Activated CD4-positive, alpha-beta T cell treated with anti-CD3 and anti-CD28 coated beads, Interleukin-2, amount 50 U/mL, for 24 hours (primary cell): ENCODE results near the gene RABL6.
A peak's percentile ranks its signal among the peaks of the same experiment; 100 is the strongest.
"Not testable (repeated sequence)": the region's sequence is repeated elsewhere in the genome, so short reads cannot be mapped to it uniquely, and the experiment has no call there.

Experiments used
- DNase-seq, 2 donors: peaks; one replicate each; pipeline ENCODE4 v3.0.0-alpha.2; 2020; ENCODE audit warnings: low read depth in 1 of 2, low spot score in 1 of 2

RABL6 gene

DNA sequence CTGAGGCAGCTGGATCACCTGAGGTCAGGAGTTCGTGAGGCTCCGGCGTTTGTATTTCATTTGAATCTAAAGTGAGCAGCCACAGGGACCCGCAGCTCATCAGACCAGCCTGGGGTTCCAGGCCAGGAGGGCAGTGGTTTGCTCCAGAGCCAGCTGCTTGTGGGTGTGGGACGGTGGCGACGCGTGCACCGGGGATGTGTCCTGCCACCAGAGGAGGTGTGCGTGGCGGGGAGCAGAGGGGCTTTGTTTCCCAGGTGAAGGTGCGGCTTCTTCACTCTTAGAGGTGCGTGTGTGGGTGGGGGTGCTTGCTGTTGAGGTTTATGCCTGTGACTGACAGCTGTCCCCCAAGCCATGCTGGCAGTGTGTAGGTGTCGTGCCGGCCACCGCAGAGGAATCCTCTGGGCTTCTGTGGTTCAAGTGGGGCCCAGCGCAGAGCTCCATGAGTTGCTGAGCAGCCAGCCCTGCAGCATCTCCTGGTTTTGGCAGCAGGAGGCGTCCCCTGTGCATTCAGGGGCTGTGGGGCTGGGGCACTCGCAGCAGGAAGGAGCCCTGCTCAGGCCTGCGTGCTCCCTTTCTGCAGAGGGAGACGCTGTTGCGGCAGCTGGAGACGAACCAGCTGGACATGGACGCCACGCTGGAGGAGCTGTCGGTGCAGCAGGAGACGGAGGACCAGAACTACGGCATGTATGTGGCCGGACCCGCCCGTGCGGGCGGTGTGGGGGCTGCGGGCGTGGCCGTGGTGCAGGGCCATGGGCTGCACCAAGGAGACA lies 27.6 kb downstream of the RABL6 start:
- DNase-seq, result no peak

GRCh38 chr9:136835932-136836904 lies 28.5 kb downstream of the RABL6 start:
- no peak for DNase-seq

GRCh38 chr9:136837146-136837855 lies 29.6 kb downstream of the RABL6 start:
- DNase-seq, result no peak

- DNase-seq, result not testable (repeated sequence)
Observed at GRCh38 chr9:136837856-136838277, 30.1 kb downstream of the RABL6 start.

DNA sequence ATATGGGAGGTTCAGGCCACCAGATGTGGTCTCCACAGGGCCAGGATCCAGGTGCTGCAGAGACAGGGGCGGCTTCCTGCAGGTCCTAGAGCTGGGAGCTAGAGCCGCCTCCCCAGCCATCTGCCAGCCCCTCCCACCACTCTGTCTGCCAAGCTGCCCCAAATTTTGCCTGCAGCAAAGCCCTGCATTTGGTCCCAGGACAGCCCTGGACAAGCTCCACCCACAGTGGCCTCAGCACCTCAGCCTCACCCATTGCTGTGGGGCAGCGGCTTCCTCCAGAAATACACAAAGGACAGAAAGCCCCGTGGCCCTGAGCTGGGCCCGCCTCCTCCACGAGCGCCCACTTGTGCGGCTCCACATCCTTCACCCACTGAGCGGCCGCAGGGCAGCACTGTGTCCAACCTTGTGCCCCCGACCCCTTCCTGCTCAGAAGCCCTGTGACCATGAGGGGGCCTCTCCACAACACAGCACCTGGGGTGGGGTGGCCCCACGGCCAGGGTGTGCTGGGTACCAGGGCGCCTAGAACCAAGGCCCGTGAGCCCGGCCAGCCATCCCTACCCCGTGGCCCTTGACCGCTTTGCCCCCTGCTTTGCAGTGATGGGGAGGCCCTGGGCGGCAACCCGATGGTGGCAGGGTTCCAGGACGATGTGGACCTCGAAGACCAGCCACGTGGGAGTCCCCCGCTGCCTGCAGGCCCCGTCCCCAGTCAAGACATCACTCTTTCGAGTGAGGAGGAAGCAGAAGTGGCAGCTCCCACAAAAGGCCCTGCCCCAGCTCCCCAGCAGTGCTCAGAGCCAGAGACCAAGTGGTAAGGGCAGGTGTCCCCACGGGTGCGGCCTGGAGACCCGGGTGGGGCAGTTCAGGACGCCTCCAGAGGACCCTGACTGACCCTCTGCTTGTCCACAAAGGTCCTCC lies 30.8 kb downstream of the RABL6 start:
- no peak for DNase-seq

DNA sequence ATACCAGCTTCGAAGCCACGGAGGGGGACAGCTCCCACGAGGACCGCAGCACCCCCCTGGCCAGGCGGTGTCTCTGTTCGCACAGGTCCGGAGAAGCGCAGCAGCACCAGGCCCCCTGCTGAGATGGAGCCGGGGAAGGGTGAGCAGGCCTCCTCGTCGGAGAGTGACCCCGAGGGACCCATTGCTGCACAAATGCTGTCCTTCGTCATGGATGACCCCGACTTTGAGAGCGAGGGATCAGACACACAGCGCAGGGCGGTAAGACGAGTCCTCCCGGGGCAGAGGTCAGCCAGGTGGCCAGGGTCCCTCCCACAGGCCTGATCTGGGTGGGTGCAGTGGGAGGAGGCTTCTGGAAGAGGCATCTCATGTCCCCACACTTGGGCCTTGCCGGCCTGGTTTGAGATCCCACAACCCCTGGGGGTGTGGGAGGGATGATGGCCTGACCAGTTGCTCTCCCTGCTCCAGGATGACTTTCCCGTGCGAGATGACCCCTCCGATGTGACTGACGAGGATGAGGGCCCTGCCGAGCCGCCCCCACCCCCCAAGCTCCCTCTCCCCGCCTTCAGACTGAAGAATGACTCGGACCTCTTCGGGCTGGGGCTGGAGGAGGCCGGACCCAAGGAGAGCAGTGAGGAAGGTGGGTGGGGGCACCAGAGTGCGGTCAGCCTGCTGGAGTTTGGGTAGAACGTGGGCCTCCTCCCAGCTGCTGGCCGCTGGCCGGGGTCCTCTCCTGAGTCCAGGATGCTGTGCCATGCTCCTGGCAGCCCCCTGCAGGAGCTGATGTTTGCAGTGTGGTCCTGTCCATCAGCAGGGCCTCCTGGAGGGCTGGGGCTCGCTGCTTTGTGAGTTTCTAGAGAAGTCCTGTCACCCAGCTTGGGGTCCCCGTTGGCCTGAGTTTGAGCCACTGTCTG lies 31.7 kb downstream of the RABL6 start:
- DNase-seq, result no peak

DNA sequence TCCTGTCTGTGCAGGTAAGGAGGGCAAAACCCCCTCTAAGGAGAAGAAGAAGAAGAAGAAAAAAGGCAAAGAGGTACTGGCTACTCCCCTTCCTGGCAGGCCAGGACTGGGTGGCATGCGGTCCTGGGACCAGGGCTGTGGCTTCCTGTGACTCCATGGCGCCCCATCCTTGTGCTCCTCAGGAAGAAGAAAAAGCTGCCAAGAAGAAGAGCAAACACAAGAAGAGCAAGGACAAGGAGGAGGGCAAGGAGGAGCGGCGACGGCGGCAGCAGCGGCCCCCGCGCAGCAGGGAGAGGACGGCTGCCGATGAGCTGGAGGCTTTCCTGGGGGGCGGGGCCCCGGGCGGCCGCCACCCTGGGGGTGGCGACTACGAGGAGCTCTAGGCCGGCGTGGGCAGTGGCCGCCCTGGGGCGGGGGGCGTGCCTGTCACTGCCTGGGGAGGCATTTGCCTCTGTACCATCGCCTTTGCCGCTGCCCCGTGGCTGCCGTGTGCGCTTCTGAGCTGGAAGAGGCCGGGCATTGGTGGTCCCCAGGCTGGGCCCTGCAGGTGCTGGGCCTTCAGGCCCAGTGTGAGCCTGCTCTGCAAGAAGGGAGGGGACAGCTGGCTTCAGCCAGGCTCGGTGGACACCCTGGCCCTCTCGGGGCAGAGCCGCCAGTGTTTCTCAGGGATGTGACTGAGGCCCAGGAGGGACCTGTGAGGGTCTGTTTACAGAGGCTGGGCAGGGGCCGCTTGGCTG lies 32.6 kb downstream of the RABL6 start:
- no peak for DNase-seq

GRCh38 chr9:136840877-136841645 lies 33.3 kb downstream of the RABL6 start:
- DNase-seq, result no peak

DNA sequence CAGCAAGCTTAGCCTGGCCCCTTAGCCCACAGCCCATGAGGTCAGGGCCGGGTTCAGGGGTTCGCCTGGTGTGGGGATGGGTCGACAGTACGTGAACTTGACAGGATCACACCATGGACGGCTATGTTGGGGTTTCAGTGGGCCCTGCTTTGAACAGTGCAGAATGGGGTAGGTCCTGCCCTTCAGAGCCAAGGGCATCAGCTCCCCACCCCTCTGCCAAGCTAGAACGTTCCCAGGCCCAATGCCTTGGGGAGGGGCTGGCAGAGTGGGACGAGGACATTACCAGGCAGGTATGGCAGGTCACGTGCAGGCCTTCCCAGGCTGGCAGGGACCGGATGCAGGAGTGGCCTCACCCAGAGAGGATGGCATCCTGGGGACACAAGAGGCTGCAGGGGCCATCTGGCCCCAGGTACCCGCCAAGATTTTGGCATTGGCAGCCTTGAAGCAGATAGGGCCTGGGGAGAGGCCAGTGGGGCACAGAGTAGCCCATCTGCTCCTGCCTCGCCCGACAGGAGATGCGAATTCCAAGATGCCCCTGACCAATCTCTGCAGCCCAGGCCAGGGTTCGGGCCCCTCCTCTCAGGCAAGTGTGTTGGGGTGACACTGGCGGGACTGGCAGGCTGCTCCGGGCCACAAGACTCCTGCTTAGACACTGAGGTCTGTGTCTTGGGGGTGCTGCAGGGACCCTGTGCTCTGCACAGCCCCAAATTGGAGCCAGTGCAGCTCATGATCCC lies 34.1 kb downstream of the RABL6 start:
- not testable (repeated sequence) for DNase-seq

DNA sequence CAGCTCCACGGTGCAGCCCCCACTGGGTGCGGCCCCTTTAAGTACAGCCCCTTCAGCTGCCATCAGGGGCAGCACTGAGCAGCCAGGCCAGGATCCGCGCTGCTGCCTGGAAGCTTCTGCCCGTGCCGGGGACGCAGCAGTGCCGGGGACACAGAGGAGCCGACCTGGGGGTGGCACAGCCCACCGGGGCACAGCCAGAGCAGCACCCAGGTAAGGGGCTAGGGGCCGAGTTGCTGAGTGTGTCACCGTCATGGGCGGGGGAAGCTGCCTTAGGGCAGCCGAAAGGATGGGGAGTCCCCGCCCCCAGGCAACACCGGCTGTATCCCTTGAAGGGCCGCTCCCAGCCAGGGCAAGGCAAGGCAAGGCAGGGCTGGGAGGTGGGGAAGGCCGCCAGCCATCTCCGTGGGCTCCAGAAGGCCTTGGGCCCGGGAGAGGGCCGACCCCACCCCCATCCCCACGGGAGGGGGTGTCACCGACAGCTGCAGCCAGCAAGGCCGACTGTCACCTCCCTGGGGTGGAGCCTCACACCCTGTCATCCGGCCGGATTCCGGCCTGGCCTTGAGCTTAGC lies 34.7 kb downstream of the RABL6 start, which contains the start of gene AJM1:
TSS of gene AJM1 (plus strand) at position 99 of the 569 bp plus-strand sequence. CDS start 1,937 bp downstream, outside the sequence.
- peak; percentile 66 to 72 for DNase-seq

DNA sequence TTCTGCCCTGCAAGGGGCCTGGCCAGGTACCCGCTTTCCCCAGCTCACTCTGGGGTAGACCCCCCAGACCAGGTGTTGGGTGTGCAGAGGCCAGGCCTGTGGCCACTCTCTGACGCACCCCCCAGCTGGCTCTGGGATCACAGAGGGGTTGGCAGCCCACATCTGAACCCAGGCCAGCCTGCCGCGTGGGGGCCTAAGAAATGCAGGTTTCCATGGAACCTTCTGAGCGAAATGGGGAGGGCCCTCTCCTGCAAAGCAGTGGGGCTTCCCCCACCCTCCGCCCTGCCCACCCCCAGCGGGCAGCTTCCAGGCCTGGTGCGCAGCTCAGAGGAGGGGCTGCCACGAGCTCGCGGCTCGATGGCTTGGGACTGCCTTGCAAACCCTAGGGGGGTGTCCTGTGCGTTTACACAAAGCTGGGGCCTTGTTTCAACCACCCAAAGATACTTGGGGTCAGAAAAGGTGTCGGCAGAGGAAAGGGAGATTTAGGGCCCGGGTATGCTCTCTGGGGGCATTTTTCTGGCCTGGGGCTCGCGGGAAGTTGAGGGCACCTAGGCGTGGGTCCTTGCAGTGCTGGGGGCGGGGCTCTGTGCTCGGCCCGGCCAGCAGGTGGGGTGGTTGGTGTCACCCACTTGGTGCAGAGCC lies 35.5 kb downstream of the RABL6 start:
- DNase-seq, result not testable (repeated sequence)

- not testable (repeated sequence) for DNase-seq
Observed at GRCh38 chr9:136843801-136844740, 36.3 kb downstream of the RABL6 start.

DNA sequence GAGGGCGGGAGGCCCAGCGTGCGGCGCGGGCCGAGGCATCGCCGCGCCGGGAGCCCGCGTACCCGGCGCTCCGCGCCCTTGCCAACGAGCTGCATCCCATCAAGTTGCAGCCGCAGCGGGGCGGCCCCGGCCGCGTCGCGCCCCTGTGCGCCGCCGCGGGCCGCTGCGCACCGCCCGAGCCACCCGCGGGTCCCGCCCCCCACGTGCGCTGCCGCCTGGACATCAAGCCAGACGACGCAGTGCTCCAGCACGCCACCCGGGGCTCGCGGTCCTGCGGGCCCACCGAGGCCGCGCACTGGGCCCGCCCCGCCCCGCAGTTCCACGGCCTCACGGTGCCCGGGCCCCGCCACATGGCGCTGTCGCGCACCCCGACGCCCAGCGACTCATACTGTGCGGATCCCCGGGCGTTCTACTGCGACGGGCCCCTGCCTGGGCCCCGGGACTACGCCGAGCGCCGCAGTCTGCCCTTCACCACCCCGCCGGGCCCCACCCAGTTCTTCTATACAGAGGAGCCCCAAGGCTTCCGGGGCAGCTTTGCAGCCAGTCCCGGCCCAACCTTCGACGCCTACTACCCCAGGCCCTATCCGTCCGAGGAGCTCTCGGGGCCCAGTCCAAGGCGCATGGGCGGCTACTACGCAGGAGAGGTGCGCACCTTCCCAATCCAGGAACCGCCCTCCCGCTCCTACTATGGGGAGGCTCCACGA lies 37.2 kb downstream of the RABL6 start:
- DNase-seq, result no peak

- DNase-seq, result no peak
Observed at GRCh38 chr9:136845465-136846260, 37.9 kb downstream of the RABL6 start.
